KOPT-K1 (cell line): ENCODE measurements around the gene MT1A.

Source experiments
- H3K27ac ChIP-seq: fragments of 200-600 bp; sonication (generic); 2 replicates; pipeline ENCODE4 v1.5.1; 2016; ENCODE audit warnings: antibody characterized with exemption, mild to moderate bottlenecking, low read depth, low read length; ENCODE audit not compliant: poor library complexity, severe bottlenecking
- H3K36me3 ChIP-seq: fragments of 200-600 bp; sonication (generic); 2 replicates; pipeline ENCODE4 v1.5.1; 2017; ENCODE audit warnings: antibody characterized with exemption, mild to moderate bottlenecking, low read length, moderate library complexity; ENCODE audit not compliant: insufficient read depth
- H3K9me3 ChIP-seq: fragments of 200-600 bp; sonication (generic); 2 replicates; pipeline ENCODE4 v1.5.1; 2017; ENCODE audit warnings: antibody characterized with exemption, low read length, mild to moderate bottlenecking; ENCODE audit not compliant: insufficient read depth, poor library complexity, severe bottlenecking

The MT1A gene

DNA sequence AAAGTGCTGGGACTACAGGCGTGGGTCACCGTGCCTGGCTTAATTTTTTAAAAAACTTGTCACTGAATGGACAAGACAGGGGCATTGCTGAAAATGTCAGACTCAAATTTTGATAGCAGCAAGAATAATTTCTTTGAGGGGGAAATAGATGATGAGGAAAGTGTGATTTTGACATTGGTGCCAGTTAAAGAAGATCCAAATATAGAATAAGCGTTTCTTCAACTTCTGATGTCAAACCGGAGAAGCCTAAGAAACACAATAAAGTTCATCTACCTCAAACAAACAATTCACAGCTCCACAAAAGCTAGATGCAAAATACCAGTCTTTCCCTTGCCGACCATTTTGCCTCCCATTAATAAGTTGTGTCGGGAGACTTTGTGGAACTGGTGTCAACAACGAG is 48.3 kb downstream of the MT1A start:
- Histone ChIP-seq H3K36me3 (no peaks in the 10 kb centered on the region), H3K27ac (no peak overlapping the region), H3K9me3 (peaks cover 10% of the 10 kb centered on the region)

DNA sequence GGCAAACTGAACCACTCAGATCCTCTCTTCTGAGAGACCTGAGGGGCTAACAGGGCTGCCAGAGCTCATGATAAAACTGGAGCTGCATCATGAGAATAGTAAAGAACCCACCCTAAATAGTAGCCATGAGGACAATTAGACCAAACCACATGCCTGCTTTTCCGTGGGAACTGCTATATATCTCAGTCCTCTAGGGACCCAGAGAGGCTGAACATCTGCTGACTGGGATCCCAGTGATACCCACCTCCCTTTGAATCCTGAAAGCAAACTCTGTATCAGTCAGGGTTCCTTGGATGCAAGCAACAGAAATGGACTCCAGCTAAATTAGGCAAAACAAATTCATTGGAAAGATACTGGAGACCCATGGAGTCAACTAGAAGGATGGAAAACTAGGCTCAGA is 50.3 kb downstream of the MT1A start:
- no peaks in the 10 kb centered on the region for H3K36me3 ChIP-seq
- H3K27ac ChIP-seq: no peak overlapping the region
- peaks cover 10% of the 10 kb centered on the region for H3K9me3 ChIP-seq

- no peak overlapping the region for H3K27ac ChIP-seq
- no peaks in the 10 kb centered on the region for H3K36me3 ChIP-seq
- H3K9me3 ChIP-seq: peaks cover 10% of the 10 kb centered on the region
Observed at GRCh38 chr16:56689171-56689570, 50.7 kb downstream of the MT1A start.
